HL-60 (cell line): ENCODE results near the gene CRHBP.

Experiments used
- GABPA ChIP-seq: IDR thresholded peaks from 2 replicates; pipeline ENCODE4 v1.6.1; 2012; ENCODE audit warnings: low read depth
- POLR2AphosphoS5 ChIP-seq: IDR thresholded peaks from 2 replicates; pipeline ENCODE4 v1.6.1; 2012; ENCODE audit warnings: low read depth
- REST ChIP-seq: IDR thresholded peaks from 2 replicates; pipeline ENCODE4 v1.6.1; 2012; ENCODE audit warnings: low read depth; ENCODE audit not compliant: insufficient replicate concordance
- SPI1 ChIP-seq: IDR thresholded peaks from 2 replicates; pipeline ENCODE4 v1.6.1; 2012; ENCODE audit warnings: low read depth, mild to moderate bottlenecking, borderline replicate concordance
- TF ChIP-seq, protein P1 (sequence below): IDR thresholded peaks from one replicate; pipeline ENCODE4 v1.5.1; 2011; ENCODE audit warnings: low read length, control low read depth, inconsistent platforms; ENCODE audit not compliant: insufficient read depth

DNA sequence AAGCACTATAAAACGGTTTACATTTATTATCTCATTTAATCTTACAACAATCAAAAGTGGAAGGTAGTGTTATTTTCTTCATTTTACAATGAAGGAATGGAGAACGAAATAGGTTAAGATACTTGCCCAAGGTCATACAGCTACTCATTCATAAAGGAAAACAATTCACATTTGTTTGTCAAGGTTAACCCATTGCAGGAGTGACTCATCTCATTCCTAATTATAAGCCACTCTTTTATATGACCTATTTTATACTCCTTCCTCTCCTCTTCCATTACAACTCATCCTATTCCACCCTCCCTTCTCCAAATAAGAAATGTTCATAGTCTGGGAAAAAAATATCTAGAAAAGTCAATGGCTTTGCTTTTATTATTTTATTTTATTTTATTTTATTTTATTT is 29.6 kb downstream of the CRHBP start:
- TF ChIP-seq, protein P1, sequence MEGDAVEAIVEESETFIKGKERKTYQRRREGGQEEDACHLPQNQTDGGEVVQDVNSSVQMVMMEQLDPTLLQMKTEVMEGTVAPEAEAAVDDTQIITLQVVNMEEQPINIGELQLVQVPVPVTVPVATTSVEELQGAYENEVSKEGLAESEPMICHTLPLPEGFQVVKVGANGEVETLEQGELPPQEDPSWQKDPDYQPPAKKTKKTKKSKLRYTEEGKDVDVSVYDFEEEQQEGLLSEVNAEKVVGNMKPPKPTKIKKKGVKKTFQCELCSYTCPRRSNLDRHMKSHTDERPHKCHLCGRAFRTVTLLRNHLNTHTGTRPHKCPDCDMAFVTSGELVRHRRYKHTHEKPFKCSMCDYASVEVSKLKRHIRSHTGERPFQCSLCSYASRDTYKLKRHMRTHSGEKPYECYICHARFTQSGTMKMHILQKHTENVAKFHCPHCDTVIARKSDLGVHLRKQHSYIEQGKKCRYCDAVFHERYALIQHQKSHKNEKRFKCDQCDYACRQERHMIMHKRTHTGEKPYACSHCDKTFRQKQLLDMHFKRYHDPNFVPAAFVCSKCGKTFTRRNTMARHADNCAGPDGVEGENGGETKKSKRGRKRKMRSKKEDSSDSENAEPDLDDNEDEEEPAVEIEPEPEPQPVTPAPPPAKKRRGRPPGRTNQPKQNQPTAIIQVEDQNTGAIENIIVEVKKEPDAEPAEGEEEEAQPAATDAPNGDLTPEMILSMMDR = no peak
- TF ChIP-seq SPI1 = no peak
- no peak for TF ChIP-seq GABPA
- no peak for TF ChIP-seq POLR2AphosphoS5
- TF ChIP-seq REST = no peak
